Heart right ventricle (tissue), 16 donors: ENCODE measurements around the gene NOX5. TPM values are rescaled to one million over a fixed set of nuclear protein-coding genes. Genes with fewer than 3 reads are reported as not detected.

Experiments used
- ATAC-seq, 8 donors: fragments of 200-7000 bp; cut with Tn5 transposase; one replicate each; pipeline ENCODE4 v1.9.1; 2020; ENCODE audit warnings: mild to moderate bottlenecking in 8 of 8, moderate library complexity in 8 of 8, moderate number of reproducible peaks in 1 of 8
- DNase-seq, 2 donors: peaks; one replicate each; pipeline ENCODE4 v3.0.0-alpha.2; 2020
- H3K27ac ChIP-seq, 10 donors: fragments of 200-600 bp; sonication (generic) in 2 of 10; one replicate each; pipeline versions ENCODE4 v1.5.0 to v1.8.0; 2020 to 2022; ENCODE audit warnings: mild to moderate bottlenecking in 3 of 10
- H3K27me3 ChIP-seq, 7 donors: fragments of 200-600 bp; one replicate each; pipeline ENCODE4 v1.8.0; 2021 to 2022; ENCODE audit warnings: mild to moderate bottlenecking in 2 of 7
- H3K36me3 ChIP-seq, 9 donors: fragments of 200-600 bp; sonication (generic) in 1 of 9; one replicate each; pipeline versions ENCODE4 v1.5.0 to v1.8.0; 2020 to 2022; ENCODE audit warnings: mild to moderate bottlenecking in 2 of 9
- H3K4me1 ChIP-seq, 9 donors: fragments of 200-600 bp; sonication (generic) in 1 of 9; one replicate each; pipeline versions ENCODE4 v1.5.0 to v1.8.0; 2020 to 2022; ENCODE audit warnings: mild to moderate bottlenecking in 4 of 9
- H3K4me3 ChIP-seq, 10 donors: fragments of 200-600 bp; sonication (generic) in 2 of 10; one replicate each; pipeline versions ENCODE4 v1.5.0 to v1.8.0; 2020 to 2022; ENCODE audit warnings: mild to moderate bottlenecking in 7 of 10, moderate library complexity in 2 of 10
- H3K9me3 ChIP-seq, 11 donors: fragments of 200-600 bp in 10 of 11; sonication (generic) in 2 of 11; one replicate each; pipeline versions ENCODE4 v1.5.0 to v1.8.0; 2013 to 2022; ENCODE audit warnings: mild to moderate bottlenecking in 2 of 11, control low read depth in 1 of 11, moderate library complexity in 1 of 11
- CTCF ChIP-seq, 9 donors: fragments of 200-600 bp; sonication (generic) in 2 of 9; IDR thresholded peaks; one replicate each; pipeline versions ENCODE4 v1.5.0 to v1.8.0; 2021 to 2022; ENCODE audit warnings: antibody characterized with exemption in 9 of 9, mild to moderate bottlenecking in 5 of 9, moderate library complexity in 1 of 9
- WGBS, 2 donors: extraction: QIAGEN DNeasy Blood & Tissue Kit; methylation state at CpG; one replicate each; pipeline ENCODE4 v1.1.7; 2013; ENCODE audit warnings: inconsistent platforms in 1 of 2; 5-methylcytosine and 5-hydroxymethylcytosine counted together
- intact Hi-C, 10 donors: fragments of 100-400 bp; cut with DNase I; formaldehyde crosslinking; loops; one replicate each; pipeline versions ENCODE4 v1.11.1 to v1.14.2; 2022
- long read RNA-seq, 3 donors: library from polyadenylated mRNA; unstranded; transcript quantifications; one replicate each; pipeline ENCODE4 v2.0.0, GENCODE V29; 2020 to 2021
- polyA plus RNA-seq, 2 donors: library from polyadenylated mRNA; stranded (reverse); fragments of 200-250 nt; gene quantifications; one replicate each; pipeline ENCODE4 v1.2.3, GENCODE V29; 2013
- total RNA-seq, 10 donors: library from RNA; stranded (reverse); fragmentation: NEBNext Ultra II Directional in 3 of 10; extraction: Animal tissue kit (Norgen Biotek cat#: 25700) in 3 of 10; gene quantifications; one replicate each; pipeline versions ENCODE4 v1.2.1 to v1.2.4, GENCODE V29; 2021 to 2023
- donor health status: Arrhythmogenic right ventricular cardiomyopathy.
- donor health status: ischemic (EF 13 %, LVEDD 7.1; RV severe dilation, severe dysfunction).
- donor health status: healthy with polysubstance abuse.
- donor health status: DM: no; HTN: yes; CAD: no.
- donor health status: DM: no; HTN: no; CAD: no.
- donor health status: ischemic (EF 25% LVEDD 6.9; RV normal size, moderate dysfunction).
- donor health status: ischemic (EF 25% LVEDD 5.7; RV mildly dilated, moderate dysfunction).
- donor health status: healthy.
- donor health status: DM: yes; HTN: yes; CAD: no.
- donor health status: Ischemic cardiomyopathy.
- donor health status: ischemic (EF 35%, LVEDD 5.7; RV mildly dilated, moderate dysfunction).
- donor health status: nonischemic (EF 11% LVEDD 7.7; RV severe dilation, severe dysfunction).
- donor health status: DM: yes; HTN: yes; CAD: no.
- donor health status: PGD.
- donor health status: ischemic (EF 29% LVEDD 5.4; RV normal size, mild dysfunction).
- donor health status: nonischemic (EF 23%, LVEDD 6.1; RV moderate dilation, normal function).

Gene NOX5
- total RNA-seq (under 1 TPM in 6 of 10 donors, not detected in 4; 0.06 to 0.30 (median 0.18) TPM), polyA plus RNA-seq (under 1 TPM; 0.06 to 0.37 TPM)
- long read RNA-seq, donor 1, partial matches to known transcripts = 0 of 1 reads
- long read RNA-seq, donor 1, other reads (novel, unspliced or antisense) = 0 of 1 reads
- long read RNA-seq, donor 2, partial matches to known transcripts = 0 of 1 reads
- long read RNA-seq, donor 2, other reads (novel, unspliced or antisense) = 1 of 1 reads
- long read RNA-seq, donor 3 = 0 reads

DNA sequence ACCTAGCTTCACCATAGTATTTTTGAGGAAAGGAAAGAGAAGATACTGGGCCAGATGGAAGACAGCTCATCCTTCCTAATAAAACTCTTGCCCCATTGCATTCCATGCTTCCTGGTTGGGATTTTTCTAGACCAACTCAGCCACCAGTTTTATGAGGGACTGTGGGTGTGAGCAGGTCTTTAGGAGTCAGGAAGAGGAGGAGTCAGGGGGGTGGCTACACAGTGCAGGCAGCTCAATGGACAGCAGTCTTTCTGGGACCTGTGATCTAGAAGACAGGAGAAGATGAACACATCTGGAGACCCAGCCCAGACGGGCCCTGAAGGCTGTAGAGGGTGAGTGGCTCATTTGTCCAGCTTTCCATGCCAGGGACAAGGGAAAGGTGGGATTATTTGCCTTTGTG lies at the start of gene NOX5:
NOX5 (plus strand) TSS at position 242 of the 400 bp plus-strand sequence; CDS start at position 283, 41 bp downstream.
- DNase-seq = no peak

DNA sequence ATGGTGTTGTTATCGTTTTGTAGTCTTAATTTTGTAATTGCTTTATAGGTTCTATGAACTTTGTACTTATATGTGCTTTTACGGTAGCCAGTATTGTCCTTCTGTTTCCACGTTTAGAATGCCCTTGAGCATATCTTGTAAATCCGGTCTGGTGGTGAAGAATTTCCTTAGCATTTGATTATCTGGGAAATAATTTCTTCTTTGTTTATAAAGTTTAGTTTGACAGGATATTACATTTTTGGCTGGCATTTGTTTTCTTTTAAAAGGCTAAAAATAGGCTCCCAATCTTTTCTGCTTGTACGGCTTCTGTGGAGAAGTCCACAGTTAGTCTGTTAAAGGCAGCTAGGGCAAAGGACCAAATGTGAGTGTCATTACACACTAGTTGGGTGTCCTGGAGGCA lies 47.5 kb upstream of the NOX5 start:
- H3K27ac ChIP-seq = no peak overlapping the region
- no peak overlapping the region for H3K4me3 ChIP-seq
- H3K27me3 ChIP-seq = no peaks in the 10 kb centered on the region
- H3K36me3 ChIP-seq = no peaks in the 10 kb centered on the region
- ATAC-seq = no peak
- TF ChIP-seq CTCF (IDR thresholded peaks at IDR 0.05) = no peak
- WGBS, 2 donors = 34 to 46% methylated on average over 5 of the region's 5 CpGs
- no peak for DNase-seq
- peaks cover 0 to 5% (median 0%) of the 10 kb centered on the region in 9 donors for H3K4me1 ChIP-seq
- peaks cover 0 to 41% (median 8%) of the 10 kb centered on the region in 11 donors for H3K9me3 ChIP-seq
- intact Hi-C loops = no loop called here

More for the DNA sequence above, at the start of gene NOX5:
- Histone ChIP-seq H3K4me3 (no peak within 1 kb of the TSS), H3K27me3 (peaks cover 0 to 3% (median 0%) of the 10 kb centered on the region in 7 donors), H3K27ac (no peak within 1 kb of the TSS), H3K9me3 (peaks cover 0 to 6% (median 0%) of the 10 kb centered on the region in 11 donors), H3K4me1 (no peaks in the 10 kb centered on the region), H3K36me3 (no peaks in the 10 kb centered on the region)
- WGBS, 2 donors = 66 to 72% methylated on average over 1 of the region's 1 CpG
- no peak for ATAC-seq
- intact Hi-C loops = no loop called here
- TF ChIP-seq CTCF (IDR thresholded peaks at IDR 0.05) = no peak

DNA sequence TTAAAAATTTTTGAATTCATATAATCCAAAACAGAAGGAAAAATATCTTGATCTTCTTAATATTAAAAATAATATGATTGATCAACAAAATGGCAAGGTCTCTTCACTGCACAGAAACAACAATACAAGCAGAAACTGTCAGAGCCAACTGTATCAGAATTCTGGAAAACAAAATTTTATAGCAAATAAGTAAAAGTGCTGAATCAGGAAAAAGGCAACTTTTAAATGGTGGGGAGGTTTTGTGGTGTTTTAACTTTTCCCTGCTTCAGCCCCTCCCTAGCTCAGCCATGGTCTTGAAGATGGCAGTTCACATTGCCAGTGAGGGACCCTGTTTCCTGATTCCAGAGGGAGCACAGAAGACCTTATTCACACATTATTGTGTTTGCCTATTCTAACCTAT lies 46.5 kb upstream of the NOX5 start:
- no peak for TF ChIP-seq CTCF (IDR thresholded peaks at IDR 0.05)
- H3K4me1 ChIP-seq = peaks cover 0 to 5% (median 0%) of the 10 kb centered on the region in 9 donors
- intact Hi-C loops = no loop called here
- H3K9me3 ChIP-seq = peaks cover 0 to 41% (median 8%) of the 10 kb centered on the region in 11 donors
- DNase-seq (no peak), ATAC-seq (no peak)
- no peak overlapping the region for H3K27ac ChIP-seq
- no peak overlapping the region for H3K4me3 ChIP-seq
- H3K27me3 ChIP-seq = no peaks in the 10 kb centered on the region
- no peaks in the 10 kb centered on the region for H3K36me3 ChIP-seq

DNA sequence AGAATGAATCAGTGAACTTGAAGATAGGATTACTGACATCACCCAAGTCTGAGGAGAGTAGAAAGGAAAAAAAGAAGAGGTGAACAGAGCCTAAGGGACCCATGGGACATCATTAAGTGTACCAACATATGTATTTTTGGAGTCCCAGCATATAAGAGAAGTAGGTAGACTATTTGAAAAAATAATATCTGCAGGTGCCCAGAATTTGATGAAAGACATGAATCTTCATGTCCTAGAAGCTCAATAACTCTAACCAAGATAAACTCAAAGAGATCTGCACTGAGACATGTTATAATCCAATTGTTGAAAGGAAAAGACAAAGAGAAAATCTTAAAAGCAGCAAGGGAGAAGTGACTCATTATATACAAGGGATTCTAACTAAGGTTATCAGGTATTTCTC lies 45.2 kb upstream of the NOX5 start:
- no peak for DNase-seq
- intact Hi-C loops = no loop called here
- TF ChIP-seq CTCF (IDR thresholded peaks at IDR 0.05) = no peak
- no peak overlapping the region for H3K4me3 ChIP-seq
- no peaks in the 10 kb centered on the region for H3K36me3 ChIP-seq
- no peaks in the 10 kb centered on the region for H3K27me3 ChIP-seq
- H3K4me1 ChIP-seq = peaks cover 0 to 5% (median 0%) of the 10 kb centered on the region in 9 donors
- ATAC-seq = no peak
- peaks cover 0 to 41% (median 8%) of the 10 kb centered on the region in 11 donors for H3K9me3 ChIP-seq
- H3K27ac ChIP-seq = no peak overlapping the region
